HG03521 (cell line): ENCODE results near the gene COL1A1.

ENCODE experiments used
- ATAC-seq: cut with Tn5 transposase; IDR thresholded peaks from one replicate; pipeline ENCODE4 v1.9.1; 2021; ENCODE audit warnings: mild to moderate bottlenecking, moderate library complexity; ENCODE audit not compliant: unreplicated experiment

Gene COL1A1

DNA sequence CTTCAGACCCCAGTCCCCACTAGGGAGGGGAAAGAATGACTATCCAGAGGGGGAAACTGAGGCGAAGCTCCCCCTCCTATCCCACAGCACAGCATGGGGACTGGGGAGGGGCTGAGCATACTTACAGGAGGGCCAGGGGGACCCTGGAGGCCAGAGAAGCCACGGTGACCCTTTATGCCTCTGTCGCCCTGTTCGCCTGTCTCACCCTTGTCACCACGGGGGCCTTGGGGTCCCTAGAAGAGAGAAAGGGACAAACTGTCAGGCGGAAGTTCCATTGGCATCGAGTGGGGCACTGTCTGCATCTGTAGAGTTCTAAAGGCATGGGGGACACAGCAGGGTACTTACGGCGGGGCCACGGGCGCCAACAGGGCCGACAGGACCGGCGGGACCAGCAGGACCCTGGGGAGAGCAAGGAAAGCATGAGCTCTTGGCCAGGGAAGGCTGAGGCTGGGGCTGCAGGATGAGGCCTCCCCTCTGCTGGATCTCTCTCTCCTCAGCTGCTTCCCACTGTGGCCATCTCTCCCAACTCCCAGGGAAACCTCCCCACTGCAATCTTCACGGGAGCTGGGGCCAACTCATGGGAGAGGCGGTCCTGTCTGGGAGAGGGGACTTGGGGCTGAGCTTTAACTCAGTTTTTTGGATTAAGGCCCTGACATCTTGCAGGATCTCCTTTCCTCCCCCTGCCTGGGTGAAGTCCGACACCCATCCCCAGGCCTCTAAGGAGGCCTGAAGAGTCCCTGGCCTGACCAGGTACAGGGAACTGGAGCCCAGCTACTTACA is 13.5 kb downstream of the COL1A1 start:
- ATAC-seq: no peak

DNA sequence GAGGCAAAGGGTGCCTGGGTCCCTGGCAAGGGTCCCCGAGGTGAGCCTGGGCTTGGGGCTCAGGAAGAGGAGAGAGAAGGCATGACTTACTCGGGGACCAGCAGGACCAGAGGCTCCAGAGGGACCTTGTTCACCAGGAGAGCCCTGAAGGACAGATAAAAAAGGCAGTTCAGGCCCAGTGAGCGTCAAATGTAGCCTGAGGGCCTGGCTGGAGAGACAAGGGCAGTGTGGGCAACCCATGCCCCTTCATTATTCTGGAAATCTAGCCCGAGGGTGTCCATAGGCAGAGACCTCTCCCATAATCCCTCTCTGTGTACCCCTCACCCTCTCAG is 14.1 kb downstream of the COL1A1 start:
- ATAC-seq: no peak

DNA sequence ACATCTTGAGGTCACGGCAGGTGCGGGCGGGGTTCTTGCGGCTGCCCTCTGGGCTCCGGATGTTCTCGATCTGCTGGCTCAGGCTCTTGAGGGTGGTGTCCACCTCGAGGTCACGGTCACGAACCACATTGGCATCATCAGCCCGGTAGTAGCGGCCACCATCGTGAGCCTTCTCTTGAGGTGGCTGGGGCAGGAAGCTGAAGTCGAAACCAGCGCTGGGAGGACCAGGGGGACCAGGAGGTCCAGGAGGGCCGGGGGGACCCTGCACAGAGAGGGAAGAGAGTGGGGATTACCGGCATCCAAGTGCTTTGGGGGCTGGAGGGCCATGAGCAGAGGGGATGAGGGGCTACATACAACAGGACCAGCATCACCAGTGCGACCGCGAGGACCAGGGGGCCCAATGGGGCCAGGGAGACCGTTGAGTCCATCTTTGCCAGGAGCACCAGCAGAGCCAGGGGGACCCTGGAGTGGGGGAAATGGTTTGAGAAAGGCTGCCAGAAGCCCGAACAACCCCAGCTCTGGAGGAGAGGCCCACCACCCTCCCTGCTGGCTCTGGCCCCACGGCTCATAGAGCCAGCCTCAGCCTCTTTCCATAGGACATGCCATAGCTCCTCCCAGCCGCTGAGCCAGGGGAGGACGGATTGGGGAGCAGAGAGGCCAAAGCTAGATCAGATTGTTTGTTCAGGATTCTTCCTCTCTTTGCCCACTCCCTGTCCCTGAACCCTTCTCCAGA is 14.6 kb downstream of the COL1A1 start:
- no peak for ATAC-seq

DNA sequence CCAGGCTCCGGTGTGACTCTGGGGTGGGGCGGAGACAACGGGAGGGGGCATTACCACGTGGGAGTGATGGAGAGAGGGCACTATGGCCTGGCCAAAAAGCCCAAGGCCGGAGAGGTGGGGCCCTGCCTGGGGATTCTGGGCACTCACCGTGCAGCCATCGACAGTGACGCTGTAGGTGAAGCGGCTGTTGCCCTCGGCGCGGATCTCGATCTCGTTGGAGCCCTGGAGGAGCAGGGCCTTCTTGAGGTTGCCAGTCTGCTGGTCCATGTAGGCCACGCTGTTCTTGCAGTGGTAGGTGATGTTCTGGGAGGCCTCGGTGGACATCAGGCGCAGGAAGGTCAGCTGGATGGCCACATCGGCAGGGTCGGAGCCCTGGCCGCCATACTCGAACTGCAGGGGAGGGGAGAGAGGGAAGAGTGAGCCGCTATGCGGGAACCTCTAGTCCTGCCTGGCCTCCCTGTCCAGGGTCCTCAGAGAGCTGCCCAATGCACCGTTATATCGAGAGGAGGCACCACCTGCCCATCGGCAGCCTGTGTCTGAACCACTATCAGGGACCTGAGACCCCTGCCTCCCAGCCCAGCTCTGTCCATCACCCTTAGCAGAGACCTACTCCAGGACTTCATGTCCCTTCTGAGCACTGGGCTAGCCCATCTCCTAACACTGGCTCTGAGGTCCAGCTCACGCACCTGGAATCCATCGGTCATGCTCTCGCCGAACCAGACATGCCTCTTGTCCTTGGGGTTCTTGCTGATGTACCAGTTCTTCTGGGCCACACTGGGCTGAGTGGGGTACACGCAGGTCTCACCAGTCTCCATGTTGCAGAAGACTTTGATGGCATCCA is 15.6 kb downstream of the COL1A1 start:
- ATAC-seq: no peak

DNA sequence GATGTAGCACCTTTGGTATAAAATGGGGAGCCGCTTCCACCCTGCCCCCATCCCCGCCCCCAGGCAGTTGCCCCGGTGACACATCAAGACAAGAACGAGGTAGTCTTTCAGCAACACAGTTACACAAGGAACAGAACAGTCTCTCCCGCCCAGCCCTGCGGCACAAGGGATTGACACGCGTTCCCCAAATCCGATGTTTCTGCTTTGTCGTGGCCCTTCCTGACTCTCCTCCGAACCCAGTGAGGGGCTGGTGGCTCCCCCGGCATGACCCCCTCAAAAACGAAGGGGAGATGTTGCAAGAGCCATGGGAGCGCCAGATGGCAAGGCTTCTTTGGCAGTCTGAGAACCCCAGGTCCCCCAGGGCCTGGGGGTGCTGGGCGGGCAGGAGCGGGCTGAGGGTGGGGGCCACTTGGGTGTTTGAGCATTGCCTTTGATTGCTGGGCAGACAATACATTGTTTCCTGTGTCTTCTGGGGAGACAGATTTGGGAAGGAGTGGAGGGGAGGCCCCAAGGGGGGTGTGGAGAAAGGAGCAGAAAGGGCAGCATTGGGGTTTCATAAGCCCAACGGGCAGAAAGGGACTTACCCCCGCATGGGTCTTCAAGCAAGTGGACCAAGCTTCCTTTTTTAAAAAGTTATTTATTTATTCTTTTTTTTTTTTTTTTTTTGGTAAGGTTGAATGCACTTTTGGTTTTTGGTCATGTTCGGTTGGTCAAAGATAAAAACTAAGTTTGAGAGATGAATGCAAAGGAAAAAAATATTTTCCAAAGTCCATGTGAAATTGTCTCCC is 16.6 kb downstream of the COL1A1 start:
- ATAC-seq: no peak

DNA sequence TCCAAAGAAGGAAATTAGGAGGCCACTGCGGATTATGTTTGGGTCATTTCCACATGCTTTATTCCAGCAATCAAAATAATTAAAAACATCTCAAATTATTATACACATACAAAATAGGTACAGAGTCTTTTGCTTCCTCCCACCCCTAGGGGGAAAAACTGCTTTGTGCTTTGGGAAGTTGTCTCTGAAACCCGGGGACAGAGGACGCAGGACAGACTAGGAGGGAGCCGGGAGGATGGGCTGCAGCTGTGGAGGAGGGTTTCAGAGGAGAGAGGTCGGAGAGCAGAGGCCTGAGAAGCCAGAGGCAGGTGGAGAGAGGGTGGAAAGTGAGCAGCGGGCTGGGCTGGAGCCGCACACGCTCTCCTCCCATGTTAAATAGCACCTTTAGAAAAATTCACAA is 17.4 kb downstream of the COL1A1 start:
- no peak for ATAC-seq

DNA sequence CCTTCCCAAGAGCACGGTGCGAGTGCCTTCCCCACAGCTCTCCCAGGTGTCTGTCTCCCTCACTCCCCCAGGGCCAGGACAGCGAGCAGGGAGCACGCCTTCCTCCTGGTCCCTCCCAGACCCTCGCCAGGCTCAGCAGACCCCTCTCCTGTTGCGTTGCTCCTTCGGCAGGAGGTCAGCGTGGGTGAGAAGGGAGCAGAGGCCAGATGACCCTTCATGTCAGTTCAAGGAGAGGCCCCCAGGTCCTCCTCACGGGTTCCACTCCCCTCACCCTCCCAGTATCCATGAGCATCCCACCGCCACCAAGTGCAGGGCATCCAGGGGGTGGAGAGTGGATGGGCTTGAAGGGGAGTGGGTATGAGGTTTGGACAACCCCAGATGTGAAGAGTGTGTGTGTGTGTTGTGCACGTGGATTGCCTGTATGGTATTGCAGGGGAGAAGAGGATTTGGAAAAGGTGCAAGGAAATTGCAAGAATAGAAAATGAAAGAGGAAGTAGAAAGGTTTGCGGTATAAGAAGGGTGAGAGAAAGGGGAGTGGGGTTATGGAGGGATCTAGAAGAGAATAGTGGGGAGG is 17.9 kb downstream of the COL1A1 start:
- ATAC-seq: no peak

DNA sequence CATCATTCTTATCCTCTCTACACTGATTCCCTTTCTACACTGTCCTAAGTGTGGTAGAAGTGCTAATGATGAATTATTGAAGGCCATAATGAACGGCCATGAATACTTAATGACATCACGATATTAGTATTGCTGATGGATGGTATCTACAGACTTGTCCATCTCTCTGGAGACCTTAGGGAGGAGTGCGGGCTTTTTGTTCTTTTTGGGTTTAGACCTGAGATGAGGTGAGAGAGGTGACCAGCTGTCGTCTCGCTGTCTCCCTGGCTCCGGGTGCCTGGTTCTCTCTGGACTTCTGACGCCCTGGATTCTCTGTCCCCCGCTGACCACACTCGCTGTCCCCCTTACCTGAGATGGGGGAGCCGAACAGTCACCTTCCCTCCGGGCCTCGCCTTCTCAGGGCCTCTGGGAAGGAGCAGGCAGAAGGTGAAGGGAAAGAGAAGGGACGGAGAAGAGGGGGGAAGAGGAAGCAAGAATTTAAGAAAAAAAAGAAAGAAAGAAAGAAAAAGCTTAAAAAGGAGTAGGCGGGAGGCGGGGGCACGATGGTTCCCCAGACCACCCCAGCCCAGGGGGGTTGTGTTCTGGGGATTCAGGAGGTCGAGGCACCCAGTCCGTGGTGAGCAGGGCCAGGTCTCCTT is 18.5 kb downstream of the COL1A1 start:
- no peak for ATAC-seq

DNA sequence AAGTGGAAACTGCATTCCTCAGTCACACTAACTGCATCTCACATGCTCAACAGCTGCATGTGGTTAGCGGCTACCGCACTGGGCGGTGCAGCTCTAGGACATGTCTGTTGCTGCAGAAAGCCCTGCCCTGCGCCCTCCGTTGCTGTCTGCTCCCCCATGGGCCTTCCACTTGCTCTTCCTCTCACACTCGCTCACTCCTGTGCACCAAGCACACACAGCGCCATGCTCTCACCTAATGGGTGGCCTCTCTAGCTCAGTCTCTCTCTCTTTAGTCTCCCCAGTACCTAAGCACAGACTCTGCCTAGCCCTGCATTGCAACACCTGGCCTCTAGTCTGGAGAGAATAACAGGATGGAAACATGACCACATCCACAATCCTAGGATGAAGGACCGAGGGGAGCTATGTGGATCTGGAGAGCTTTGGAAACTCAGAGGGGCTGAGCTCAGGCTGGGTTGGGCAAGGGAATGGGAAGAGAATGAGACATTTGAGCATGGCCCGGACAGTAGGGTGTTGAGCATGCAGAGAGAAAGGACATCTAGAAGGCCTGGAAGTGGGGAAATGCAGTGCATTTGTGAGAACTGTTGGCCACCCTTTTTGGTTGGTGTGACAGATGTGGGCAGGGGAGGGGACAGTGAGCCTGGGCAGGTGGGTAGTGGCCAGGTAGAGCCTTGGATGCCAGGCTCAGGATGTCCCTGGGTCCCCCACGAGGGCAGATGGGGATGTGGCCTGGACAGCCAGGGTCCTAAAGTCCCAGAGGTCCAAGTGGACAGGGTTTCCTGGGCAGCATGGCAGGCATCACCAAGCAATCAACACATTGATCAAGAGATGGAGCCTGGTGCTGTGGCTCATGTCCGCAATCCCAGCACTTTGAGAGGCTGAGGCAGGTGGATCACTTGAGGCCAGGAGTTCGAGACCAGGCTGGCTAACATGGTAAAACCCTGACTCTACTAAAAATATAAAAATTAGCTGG is 19.6 kb downstream of the COL1A1 start:
- no peak for ATAC-seq

DNA sequence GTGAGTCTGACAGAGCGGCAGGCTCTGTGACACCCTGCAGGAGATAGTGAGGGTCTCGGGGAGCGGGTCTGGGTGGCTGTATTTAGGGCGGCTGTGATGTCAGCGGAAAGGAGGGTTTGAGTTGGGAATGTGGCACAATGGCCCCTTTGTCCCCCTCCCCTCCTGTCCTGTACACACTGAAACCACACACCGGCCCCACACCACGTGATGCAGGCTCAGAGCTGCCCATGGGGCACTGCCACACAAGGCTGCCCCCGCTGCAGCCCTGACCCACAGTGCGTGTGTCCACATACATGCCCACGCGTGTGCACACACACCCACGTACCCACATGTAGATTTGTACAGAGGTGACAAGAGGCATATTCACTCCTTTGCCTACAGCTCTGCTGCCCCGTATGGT is 20.3 kb downstream of the COL1A1 start:
- no peak for ATAC-seq

DNA sequence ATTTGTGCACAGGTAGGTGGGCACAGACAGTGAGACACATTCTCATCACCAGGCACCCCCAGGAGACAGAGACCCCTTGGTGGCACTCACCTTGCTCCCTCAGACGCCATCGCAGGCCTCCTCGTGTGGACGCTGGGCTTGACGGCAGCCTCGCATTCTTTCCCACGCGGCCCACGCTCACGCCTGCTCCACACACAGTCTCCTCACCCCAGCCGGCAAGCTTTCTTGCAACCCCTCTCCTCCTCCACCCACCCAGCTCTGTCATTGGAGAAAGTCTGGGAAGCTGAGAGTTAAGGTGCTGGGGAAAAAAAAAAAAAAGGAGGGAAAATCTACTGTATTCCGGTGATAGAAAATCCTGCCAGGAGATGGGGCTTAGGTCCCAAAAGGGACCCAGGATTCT is 20.8 kb downstream of the COL1A1 start:
- ATAC-seq: no peak

DNA sequence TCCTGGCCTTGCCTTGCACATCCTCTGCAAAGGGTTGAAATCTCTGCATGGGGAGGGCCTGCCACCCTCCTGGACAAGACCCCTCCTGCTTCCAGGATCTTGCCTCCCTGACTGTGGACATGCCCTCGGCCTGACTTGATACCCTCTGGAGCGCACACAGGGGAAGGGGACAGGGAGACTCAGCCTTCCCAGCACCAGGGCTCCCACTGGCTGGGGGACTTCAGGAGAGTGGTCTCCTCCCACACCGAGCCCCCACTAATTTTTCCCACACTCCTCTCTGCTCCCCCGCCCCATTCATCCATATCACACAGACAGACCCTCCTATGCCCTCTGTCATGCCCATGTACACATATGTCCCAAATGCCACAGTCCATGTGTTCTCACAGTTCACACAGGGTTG is 21.3 kb downstream of the COL1A1 start:
- no peak for ATAC-seq

DNA sequence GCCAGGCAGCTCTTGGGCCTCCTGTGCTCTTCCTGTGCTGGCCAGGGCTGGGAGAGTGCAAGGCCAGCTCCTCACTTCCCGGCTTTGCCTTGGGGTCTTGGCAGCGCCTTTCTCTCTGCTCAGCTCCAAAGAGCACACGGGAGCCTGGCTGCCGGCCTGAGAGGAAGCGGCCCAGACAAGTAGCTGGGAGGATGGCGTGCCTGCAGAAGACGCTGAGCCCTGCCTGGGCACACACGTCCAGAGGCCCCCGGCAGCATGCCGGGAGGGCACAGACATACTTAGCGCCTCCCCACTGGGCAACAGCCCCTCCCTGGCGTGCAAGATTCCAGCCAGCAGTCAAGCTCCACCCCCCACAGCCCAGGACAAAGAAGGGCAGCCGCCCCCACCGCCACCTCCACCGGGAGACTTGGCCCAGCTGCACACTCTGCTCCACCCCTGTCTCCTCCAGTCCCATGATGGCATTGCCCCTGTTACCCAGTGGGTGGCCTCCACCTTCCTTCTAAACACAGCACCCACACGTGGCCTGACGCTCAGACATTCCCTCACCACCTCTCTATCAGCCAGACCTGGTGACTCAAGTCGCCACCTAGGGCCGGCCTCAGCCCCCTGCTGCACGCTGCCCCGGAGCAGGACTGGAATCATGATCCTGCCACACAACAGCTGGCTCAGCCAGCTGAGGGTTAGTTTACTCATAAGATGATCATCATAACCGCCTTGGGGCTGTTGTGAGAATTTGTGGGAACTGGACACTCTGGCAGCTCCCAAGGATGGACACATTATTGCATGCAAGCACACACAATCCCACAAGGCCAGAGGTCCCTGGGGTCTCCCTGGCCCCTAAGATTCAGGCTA is 23.2 kb downstream of the COL1A1 start:
- ATAC-seq: no peak

DNA sequence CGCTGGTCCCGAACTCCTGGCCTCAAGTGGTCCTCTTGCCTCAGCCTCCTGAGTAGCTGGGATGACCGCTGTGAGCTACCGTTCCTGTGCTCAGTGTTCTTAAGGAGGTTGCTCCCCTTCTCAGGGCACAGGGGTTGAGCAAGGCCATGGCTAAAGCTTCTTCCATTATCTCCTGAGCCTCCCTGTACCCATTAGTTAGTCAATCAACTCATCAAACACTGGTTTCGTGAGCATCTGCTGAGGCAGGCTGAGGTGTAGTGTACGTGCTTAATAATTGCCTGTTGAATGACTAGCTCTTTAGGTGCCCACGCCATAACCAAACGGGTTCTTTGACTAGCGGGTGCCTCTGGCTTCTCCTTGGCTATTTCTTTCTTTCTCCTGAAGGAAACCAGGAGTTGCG is 24.0 kb downstream of the COL1A1 start:
- ATAC-seq: no peak

DNA sequence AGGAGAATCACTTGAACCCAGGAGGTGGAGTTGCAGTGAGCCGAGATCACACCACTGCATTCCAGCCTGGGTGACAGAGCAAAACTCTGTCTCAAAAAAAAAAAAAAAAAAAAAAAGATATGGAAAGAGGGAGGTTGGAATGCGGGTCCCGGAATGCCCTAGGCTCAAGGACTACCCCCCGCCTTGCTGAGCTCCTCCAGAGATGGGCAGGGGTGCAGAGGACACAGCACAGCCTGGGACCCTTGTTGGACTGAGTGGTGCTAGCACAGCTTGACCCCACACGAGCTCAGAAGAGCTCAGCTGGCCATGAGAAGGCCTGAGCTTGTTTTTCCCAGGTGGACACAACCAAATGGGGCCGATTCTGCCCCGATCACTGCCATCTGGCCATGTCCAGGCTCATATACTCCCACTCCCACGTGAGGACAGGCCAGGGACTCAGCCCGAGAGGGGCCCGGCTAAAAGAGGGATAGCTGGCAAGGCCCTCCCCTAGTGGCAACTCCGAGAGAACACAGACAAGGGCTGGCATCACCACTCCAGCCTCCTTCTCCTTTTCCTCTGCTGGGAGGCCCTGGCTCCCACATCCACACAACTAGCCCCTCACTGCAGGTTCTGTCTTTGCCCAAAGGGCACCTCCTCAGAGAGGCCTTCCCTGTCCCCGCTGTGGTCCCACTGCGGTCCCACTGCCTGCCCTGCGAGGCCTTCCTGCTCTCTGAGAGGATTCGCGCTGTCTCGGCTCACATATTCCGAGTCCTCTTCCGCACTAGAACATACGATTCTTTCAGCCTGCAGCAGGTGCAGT is 24.7 kb downstream of the COL1A1 start:
- ATAC-seq: no peak

DNA sequence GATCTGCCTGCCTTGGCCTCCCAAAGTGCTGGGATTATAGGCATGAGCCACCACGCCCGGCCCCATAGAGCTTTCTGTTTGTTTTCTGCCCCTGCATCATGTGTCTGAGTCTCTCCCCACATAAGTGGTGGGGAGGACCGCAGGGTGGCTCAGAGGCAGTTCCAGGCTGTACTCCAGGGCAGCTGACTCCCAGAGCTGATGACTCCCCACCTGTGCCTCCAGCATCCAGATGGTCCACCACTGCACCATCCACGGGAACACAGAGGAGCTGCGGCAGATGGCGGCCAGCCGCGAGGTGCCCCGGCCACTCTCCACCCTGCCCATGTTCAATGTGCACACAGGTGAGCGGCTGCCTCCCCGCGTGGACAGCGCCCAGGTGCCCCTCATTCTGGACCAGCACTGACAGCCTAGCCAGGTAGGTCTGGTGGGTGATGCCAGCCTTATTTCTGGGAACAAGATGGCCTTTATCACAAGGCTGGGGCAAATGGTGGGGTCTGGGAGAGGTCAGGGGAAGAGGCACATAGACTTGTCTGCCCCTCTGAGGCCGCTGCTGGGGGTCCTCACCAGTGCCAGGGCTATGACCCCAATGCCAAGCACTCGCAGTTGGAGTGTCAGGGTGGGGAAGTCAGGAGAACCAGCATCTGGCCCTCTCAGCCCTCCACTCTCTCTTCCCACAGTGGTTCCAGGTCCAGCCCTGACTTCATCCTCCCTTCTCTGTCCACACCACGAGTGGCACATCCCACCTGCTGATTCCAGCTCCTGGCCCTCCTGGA is 26.2 kb downstream of the COL1A1 start:
- ATAC-seq: no peak

DNA sequence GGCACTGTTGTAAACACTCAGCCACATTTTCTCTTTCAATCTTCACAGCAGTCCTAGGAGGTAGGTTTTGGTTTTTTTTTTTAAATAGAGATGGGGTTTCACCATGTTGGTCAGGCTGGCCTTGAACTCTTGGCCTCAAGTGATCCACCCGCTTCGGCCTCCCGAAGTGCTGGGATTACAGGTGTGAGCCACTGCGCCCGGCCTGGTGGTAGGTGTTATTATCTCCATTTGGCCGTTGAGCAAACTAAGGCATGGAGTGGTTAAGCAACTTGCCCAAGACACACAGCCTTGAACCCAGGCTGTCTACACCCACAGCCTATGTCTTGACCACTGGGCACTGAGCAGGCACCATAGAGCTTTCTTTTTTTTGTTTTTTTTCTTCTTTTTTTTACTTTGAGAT is 27.0 kb downstream of the COL1A1 start:
- no peak for ATAC-seq
